ENCODE measurements around the gene MAEA. TPM values are rescaled to one million over a fixed set of nuclear protein-coding genes. Genes with fewer than 3 reads are reported as not detected.
"Not testable (repeated sequence)": the region's sequence is repeated elsewhere in the genome, so short reads cannot be mapped to it uniquely, and the experiment has no call there.

The MAEA gene
- total RNA-seq, 3 donors from 2014 or later, result 49.9 to 76.7 (median 62.3) TPM

DNA sequence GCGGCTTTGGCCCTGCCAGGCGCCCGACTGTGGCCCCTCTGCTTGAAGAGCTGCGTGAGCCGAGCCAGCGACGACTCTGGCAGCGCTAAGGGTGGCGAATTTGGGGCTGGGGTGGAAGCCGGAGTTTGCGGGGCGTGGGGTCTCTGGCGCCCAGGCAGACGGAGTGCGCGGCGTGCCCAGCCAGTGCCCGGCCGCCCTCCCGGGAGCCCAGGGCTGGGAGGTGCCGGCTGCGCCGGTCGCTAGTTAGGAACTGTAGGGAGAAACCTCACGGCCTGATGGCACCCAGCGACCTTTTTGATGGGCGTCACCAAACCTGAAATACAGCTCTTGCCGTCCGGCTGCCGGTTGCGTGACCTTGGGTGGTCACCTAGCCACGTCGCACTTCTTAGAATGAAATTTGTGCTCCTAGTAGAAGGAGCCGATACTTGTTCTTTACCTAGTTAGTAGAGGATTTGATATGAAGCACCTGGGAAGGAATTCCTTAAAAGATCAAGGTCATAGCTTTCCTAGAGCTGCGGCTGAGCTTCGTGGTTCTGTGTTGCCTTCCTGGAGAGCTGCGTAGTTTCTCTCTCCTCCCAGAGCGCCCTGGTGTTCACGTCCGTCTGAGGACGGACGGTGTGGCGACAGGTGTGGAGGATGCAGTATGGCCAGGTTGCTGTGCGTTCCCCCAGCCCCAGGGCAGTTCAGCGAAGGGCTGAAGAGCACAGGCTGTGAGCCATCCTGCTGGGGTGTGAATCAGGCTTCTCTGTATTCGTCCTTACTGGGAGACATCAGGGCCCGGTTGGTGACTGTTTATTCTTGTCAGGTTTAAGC, 680 bp downstream of the MAEA start:
- TF ChIP-seq, protein P1, sequence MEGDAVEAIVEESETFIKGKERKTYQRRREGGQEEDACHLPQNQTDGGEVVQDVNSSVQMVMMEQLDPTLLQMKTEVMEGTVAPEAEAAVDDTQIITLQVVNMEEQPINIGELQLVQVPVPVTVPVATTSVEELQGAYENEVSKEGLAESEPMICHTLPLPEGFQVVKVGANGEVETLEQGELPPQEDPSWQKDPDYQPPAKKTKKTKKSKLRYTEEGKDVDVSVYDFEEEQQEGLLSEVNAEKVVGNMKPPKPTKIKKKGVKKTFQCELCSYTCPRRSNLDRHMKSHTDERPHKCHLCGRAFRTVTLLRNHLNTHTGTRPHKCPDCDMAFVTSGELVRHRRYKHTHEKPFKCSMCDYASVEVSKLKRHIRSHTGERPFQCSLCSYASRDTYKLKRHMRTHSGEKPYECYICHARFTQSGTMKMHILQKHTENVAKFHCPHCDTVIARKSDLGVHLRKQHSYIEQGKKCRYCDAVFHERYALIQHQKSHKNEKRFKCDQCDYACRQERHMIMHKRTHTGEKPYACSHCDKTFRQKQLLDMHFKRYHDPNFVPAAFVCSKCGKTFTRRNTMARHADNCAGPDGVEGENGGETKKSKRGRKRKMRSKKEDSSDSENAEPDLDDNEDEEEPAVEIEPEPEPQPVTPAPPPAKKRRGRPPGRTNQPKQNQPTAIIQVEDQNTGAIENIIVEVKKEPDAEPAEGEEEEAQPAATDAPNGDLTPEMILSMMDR (IDR thresholded peaks at IDR 0.05), result no peak
- TF ChIP-seq POLR2A (IDR thresholded peaks at IDR 0.05), result no peak
- TF ChIP-seq POLR2AphosphoS5 (IDR thresholded peaks at IDR 0.05), result no peak
- H3K27ac ChIP-seq, result peak overlapping the region; percentile 93 to 95
- no peak for DNase-seq (ENCODE audit: low spot score in 2 of 2)
- intact Hi-C loops (cut with DNase I; ENCODE audit: low total_unique reads), result no loop called here
- H3K4me3 ChIP-seq, result peak overlapping the region; percentile 78 to 93 (median 84)
- no peaks in the 10 kb centered on the region for H3K27me3 ChIP-seq
- H3K9me3 ChIP-seq, result no peaks in the 10 kb centered on the region
- no peaks in the 10 kb centered on the region for H3K36me3 ChIP-seq
- H3K4me1 ChIP-seq, result peaks cover 17 to 22% of the 10 kb centered on the region in 2 donors

DNA sequence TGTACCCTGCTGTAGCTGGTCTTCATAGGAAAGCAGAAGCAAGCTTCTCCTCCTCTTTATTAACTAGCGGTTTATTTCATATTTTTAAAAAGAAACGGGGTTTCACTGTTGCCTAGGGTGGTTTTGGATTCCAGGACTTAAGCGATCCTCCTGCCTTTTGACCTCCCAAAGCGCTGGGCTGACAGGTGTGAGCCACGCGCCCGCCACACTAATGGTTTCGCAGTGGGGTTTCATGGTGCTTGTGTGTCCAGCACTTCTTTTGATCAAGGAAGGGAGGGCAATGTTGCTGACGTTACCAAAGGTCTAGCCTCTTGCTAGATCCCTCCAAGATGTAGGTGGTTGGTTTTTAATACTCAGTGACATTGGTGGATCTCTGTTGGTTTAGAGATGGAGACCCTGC, 1.4 kb downstream of the MAEA start:
- Histone ChIP-seq H3K36me3 (no peaks in the 10 kb centered on the region), H3K27ac (peak overlapping the region; percentile 93 to 95), H3K4me1 (peaks cover 17 to 22% of the 10 kb centered on the region in 2 donors), H3K27me3 (no peaks in the 10 kb centered on the region), H3K4me3 (peak overlapping the region; percentile 78 to 93 (median 84)), H3K9me3 (no peaks in the 10 kb centered on the region)
- no peak for DNase-seq (ENCODE audit: low spot score in 2 of 2)
- TF ChIP-seq POLR2A (IDR thresholded peaks at IDR 0.05) (no peak), POLR2AphosphoS5 (IDR thresholded peaks at IDR 0.05) (no peak)
- TF ChIP-seq, protein P1 (IDR thresholded peaks at IDR 0.05), result no peak
- intact Hi-C loops (cut with DNase I; ENCODE audit: low total_unique reads), result no loop called here

DNA sequence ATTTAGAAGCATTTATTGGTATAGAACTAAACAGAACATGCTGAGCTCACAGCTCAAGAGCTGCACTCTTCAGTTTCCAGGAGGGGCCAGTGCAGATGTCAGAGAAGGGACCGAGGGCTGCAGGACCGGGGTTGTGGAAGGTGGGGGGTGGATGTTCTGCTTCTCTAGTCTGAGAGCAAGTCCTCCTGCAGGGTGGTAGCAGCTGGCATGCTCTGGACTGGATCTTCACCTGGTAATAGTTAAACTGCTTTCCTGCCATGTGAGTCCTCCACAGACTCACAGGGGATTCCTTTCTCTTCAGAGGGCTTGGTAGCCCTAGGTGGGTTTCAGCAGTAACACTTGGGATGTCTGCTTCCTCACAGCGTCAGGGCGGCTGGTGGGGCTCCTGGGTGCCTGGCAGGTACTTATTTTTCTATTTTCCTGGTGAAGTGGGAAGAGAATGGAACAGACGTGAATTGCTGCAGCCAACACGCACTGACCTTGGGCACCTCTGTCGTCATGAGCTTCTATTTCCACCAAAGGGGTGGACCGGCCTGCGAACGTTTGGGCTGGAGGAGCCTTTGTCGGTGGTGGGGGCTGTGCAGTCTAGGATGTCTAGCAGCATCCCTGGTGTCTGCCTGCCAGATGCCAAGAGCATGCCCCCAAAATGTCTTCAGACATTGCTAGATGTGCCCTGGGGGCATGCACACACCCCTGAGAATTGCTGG, 2.5 kb downstream of the MAEA start:
- H3K4me3 ChIP-seq, result no peak overlapping the region
- peaks cover 17 to 22% of the 10 kb centered on the region in 2 donors for H3K4me1 ChIP-seq
- intact Hi-C loops (cut with DNase I; ENCODE audit: low total_unique reads), result no loop called here
- H3K9me3 ChIP-seq, result no peaks in the 10 kb centered on the region
- no peaks in the 10 kb centered on the region for H3K36me3 ChIP-seq
- no peak overlapping the region for H3K27ac ChIP-seq
- no peaks in the 10 kb centered on the region for H3K27me3 ChIP-seq
- no peak for TF ChIP-seq POLR2AphosphoS5 (IDR thresholded peaks at IDR 0.05)
- TF ChIP-seq, protein P1 (IDR thresholded peaks at IDR 0.05), result no peak
- no peak for TF ChIP-seq POLR2A (IDR thresholded peaks at IDR 0.05)
- no peak for DNase-seq (ENCODE audit: low spot score in 2 of 2)

DNA sequence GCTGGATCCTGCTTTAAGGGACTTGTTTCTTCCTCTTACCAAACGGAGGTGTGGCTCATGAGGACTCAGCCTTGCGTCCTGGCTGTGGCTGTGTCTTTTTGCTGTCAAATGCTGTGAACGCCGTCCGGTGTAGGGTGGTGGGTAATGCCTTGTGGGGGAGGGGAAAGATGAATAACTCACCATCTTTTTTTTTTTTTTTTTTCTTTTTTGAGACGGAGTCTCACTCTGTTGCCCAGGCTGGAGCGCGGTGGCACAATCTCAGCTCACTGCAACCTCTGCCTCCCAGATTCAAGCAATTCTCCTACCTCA, 3.0 kb downstream of the MAEA start:
- peaks cover 17 to 22% of the 10 kb centered on the region in 2 donors for H3K4me1 ChIP-seq
- intact Hi-C loops (cut with DNase I; ENCODE audit: low total_unique reads); H3K4me3 ChIP-seq; H3K9me3 ChIP-seq; DNase-seq (ENCODE audit: low spot score in 2 of 2); H3K27ac ChIP-seq; H3K27me3 ChIP-seq; H3K36me3 ChIP-seq: not testable (repeated sequence)

DNA sequence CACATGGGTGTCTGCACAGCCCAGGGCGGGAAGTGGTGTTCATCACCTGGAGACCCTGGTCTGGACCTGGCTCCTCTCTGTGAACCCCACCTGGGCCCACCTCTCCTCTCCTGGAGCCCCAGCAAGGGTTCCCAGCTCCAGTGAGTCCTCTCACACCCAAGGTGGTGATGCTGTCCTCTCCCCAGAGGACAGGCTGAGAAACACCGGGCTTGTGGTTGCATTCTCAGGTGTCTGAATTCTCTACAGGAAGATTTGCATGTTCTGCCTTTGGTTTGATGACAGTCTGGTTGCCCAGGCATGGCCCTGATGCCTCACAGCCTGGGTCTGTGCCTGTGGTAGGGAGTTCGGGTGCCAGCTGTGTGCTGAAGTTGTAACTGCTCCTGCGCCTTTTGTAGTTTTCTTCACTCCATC, 3.8 kb downstream of the MAEA start:
- peaks cover 17 to 22% of the 10 kb centered on the region in 2 donors for H3K4me1 ChIP-seq
- H3K27ac ChIP-seq, result peak overlapping the region in 1 of 2 donors; percentile 36
- TF ChIP-seq, protein P1 (IDR thresholded peaks at IDR 0.05), result no peak
- TF ChIP-seq POLR2AphosphoS5 (IDR thresholded peaks at IDR 0.05) (no peak), POLR2A (IDR thresholded peaks at IDR 0.05) (no peak)
- intact Hi-C loops (cut with DNase I; ENCODE audit: low total_unique reads), result no loop called here
- H3K9me3 ChIP-seq, result no peaks in the 10 kb centered on the region
- H3K4me3 ChIP-seq, result no peak overlapping the region
- H3K36me3 ChIP-seq, result no peaks in the 10 kb centered on the region
- H3K27me3 ChIP-seq, result no peaks in the 10 kb centered on the region
- DNase-seq (ENCODE audit: low spot score in 2 of 2), result no peak
